DMS 273 (cell line): Measurements from ENCODE around the gene MRPS22.
"Not testable (repeated sequence)": the region's sequence is repeated elsewhere in the genome, so short reads cannot be mapped to it uniquely, and the experiment has no call there.

Source experiments
- DNase-seq: peaks from one replicate; lab custom pipeline; 2025; ENCODE audit not compliant: unreplicated experiment; lab: John Stamatoyannopoulos, UW

The MRPS22 gene

DNA sequence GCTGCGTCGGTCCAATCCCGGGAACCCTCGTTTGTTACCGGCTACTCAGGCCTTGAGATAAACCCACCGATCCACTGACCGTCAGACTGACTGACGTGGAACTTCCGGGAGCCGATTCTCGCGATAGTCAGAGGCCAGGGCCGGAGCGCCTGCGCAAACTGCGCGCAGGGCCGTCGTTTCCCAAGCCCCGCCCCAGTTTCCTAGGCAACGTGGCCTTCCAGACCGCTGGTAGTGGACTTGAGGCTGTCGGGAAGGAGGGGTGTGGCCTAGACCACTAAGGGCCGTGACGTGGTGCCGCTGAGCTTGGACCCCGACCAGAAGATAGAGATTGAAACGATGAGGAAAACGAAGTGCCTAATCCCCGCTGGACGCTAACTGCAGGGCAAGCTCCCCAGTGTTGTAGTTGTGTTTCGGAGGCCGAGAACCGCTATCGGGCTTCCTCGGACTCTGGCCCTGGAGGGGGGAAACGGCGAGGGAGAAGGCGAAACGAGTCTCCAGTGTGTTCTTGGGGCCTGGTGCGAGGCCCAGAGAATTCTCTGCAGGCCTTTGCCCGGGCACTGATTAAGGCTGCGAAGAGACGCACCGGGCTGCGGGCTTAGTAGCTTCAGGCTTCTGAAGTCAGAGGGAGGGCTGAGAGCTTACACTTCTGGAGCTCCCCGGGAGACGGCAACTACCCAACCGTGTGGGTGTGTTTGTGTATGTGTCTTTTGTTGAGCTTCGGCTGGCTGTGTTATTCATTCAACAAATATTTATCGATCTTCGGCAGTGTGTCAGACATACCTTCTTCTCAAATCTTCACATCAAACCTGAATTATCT is 45.9 kb downstream of the MRPS22 start, which contains the start of gene COPB2:
TSS of gene COPB2 (minus strand) at position 96 of the 817 bp plus-strand sequence. CDS start 97 bp downstream, outside the sequence.
- peak; percentile 100 for DNase-seq

DNA sequence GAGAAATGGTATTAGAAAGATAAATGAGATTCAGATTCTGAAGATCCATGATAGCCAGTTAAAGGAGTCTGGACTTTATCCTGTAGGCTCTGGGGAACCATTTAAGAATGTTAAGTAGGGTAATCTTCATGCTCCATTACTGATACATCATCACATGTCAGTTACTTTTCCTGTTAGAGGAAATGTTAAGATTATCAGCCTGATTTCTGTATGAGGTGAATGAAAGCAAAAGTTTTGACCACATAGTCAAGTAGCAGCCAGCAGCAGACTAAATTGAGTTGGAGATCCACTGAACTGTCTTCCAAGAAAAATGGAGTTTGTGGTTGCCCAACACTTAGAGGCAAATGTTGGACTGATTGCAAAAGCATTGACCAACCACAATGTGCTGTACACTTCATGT is 50.3 kb downstream of the MRPS22 start:
- DNase-seq = no peak

DNA sequence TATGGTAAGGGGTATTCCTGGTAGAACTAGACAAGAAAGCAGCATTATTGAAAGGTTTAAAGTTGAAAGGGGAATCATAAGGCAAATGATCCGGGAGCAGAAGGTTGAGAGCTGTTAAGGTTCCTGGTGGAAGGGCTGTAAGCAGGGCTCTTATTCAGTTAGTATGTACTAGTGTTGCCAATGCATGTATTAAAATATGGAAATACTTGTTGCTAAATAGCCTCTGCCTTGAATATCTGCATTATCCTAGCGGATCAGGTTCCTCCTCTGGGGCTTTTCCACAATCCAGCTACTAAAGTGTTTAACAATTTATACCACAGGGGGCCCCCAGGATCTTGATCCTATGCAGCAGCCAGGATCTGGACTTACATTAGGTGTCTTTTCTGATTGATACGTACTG is 52.9 kb downstream of the MRPS22 start:
- DNase-seq = no peak

DNA sequence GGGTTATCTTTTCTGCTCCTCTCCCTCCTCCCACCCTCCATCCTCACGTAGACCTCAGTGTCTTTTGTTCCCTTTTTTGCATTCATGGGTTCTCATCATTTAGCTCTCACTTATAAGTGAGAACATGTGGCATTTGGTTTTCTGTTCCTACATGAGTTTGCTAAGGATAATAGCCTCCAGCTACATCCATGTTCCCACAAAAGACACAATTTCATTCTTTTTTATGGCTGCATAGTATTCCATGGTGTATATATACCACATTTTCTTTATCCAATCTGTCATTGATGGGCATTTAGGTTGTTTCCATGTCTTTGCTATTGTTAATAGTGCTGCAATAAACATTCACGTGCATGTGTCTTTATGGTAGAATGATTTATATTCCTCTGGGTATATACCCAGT is 57.3 kb downstream of the MRPS22 start:
- not testable (repeated sequence) for DNase-seq
